OCI-LY3 (cell line): ENCODE data around the gene MMP27.
"Not testable (repeated sequence)": the region's sequence is repeated elsewhere in the genome, so short reads cannot be mapped to it uniquely, and the experiment has no call there.

ENCODE experiments used
- H2AFZ ChIP-seq: fragments of 200-600, 300-600 bp; shearing (Covaris generic); 2 replicates; pipeline ENCODE4 v1.6.0; 2014; ENCODE audit warnings: antibody characterized with exemption, low read depth, low read length
- H3K27ac ChIP-seq: fragments of 200-600, 300-600 bp; sonication (generic); 2 replicates; pipeline ENCODE4 v1.5.1; 2014; ENCODE audit warnings: mild to moderate bottlenecking, low read length, moderate library complexity, mixed read lengths
- H3K27me3 ChIP-seq: fragments of 200-600, 300-600 bp; sonication (generic); 2 replicates; pipeline ENCODE4 v1.6.1; 2014; ENCODE audit warnings: low read depth, low read length, mixed read lengths
- H3K36me3 ChIP-seq: fragments of 200-600, 300-600 bp; sonication (generic); replicated peaks from 2 replicates; pipeline ENCODE3; 2014; ENCODE audit warnings: low read depth, low read length, mixed read lengths
- H3K4me1 ChIP-seq: fragments of 300-600, 200-600 bp; sonication (generic); 2 replicates; pipeline ENCODE4 v1.6.1; 2014; ENCODE audit warnings: low read length, mixed read lengths
- H3K4me2 ChIP-seq: fragments of 200-600, 300-600 bp; sonication (generic); 2 replicates; pipeline ENCODE4 v1.6.1; 2014; ENCODE audit warnings: low read length, mixed read lengths
- H3K4me3 ChIP-seq: fragments of 300-600, 200-600 bp; sonication (generic); 2 replicates; pipeline ENCODE4 v1.5.1; 2014; ENCODE audit warnings: antibody characterized with exemption, mild to moderate bottlenecking, low read length, moderate library complexity
- H3K79me2 ChIP-seq: fragments of 300-600, 200-600 bp; shearing (Covaris generic); 2 replicates; pipeline ENCODE4 v1.6.1; 2014; ENCODE audit warnings: mild to moderate bottlenecking, low read length, mixed read lengths
- H3K9ac ChIP-seq: fragments of 300-600, 200-600 bp; shearing (Covaris generic); 2 replicates; pipeline ENCODE4 v1.6.0; 2014; ENCODE audit warnings: mild to moderate bottlenecking, low read length, moderate library complexity
- H3K9me3 ChIP-seq: fragments of 200-600, 300-600 bp; shearing (Covaris generic); 2 replicates; pipeline ENCODE4 v1.6.1; 2014; ENCODE audit warnings: low read length, mixed read lengths; ENCODE audit not compliant: insufficient read depth
- H4K20me1 ChIP-seq: fragments of 200-600, 300-600 bp; sonication (generic); 2 replicates; pipeline ENCODE4 v1.6.1; 2016; ENCODE audit warnings: low read length, mixed read lengths; ENCODE audit not compliant: insufficient read depth
- CTCF ChIP-seq: fragments of 200-600, 300-600 bp; sonication (generic); IDR thresholded peaks from 2 replicates; pipeline ENCODE4 v1.5.1; 2014; ENCODE audit warnings: antibody characterized with exemption, low read length, low read depth
- EZH2phosphoT487 ChIP-seq: fragments of 200-600 bp; shearing (Covaris generic); IDR thresholded peaks from 2 replicates; pipeline ENCODE4 v1.6.1; 2018; ENCODE audit warnings: antibody characterized with exemption, mixed run types, low read depth

Gene MMP27

GRCh38 chr11:102705626-102706025, at the start of gene MMP27:
MMP27 (minus strand) TSS chr11:102705769; CDS start chr11:102705714, 55 bp downstream.
- H3K79me2 ChIP-seq: no peaks in the 10 kb centered on the region
- no peaks in the 10 kb centered on the region for H3K27me3 ChIP-seq
- no peaks in the 10 kb centered on the region for H3K9me3 ChIP-seq
- H2AFZ ChIP-seq: no peak within 1 kb of the TSS
- no peak within 1 kb of the TSS for H3K4me3 ChIP-seq
- no peak within 1 kb of the TSS for H3K4me2 ChIP-seq
- H3K27ac ChIP-seq: no peak within 1 kb of the TSS
- no peaks in the 10 kb centered on the region for H4K20me1 ChIP-seq
- H3K36me3 ChIP-seq: no peaks in the 10 kb centered on the region
- no peaks in the 10 kb centered on the region for H3K4me1 ChIP-seq
- TF ChIP-seq EZH2phosphoT487 (no peak), CTCF (no peak)
- no peak within 1 kb of the TSS for H3K9ac ChIP-seq

- Histone ChIP-seq H3K79me2 (no peaks in the 10 kb centered on the region), H3K27ac (no peak overlapping the region), H3K4me2 (no peak overlapping the region), H4K20me1 (no peaks in the 10 kb centered on the region), H3K4me1 (peaks cover 6% of the 10 kb centered on the region; the same call in 1 of the 2 replicates), H3K9ac (no peak overlapping the region), H3K27me3 (no peaks in the 10 kb centered on the region), H3K9me3 (no peaks in the 10 kb centered on the region), H3K36me3 (no peaks in the 10 kb centered on the region), H2AFZ (no peak overlapping the region), H3K4me3 (no peak overlapping the region)
- TF ChIP-seq EZH2phosphoT487 (no peak), CTCF (no peak)
These were observed 47.7 kb upstream of the MMP27 start for GRCh38 chr11:102753267-102753666.

DNA sequence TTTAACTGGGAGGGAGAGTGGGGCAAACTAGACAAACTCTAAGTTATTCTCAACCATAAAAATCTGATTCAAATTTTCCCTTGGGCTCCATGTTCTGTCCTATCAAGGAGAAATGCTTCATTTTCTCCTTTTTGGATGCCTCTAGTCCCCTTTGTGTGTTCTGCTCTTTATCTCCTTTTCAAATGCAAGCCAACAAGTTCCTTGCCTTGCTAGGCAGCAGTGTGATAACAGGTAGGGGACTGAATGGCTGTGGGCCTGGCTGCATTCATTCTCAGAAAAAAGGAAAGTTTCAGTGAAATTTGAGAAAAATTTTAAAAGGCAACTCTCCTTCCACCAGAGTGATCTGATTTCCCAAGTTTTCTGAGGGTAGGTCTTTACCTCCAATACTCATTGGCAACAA, 46.1 kb upstream of the MMP27 start:
- Histone ChIP-seq H3K9ac (no peak overlapping the region), H3K27me3 (no peaks in the 10 kb centered on the region), H3K27ac (no peak overlapping the region), H4K20me1 (no peaks in the 10 kb centered on the region), H3K79me2 (no peaks in the 10 kb centered on the region), H2AFZ (no peak overlapping the region), H3K4me3 (no peak overlapping the region), H3K4me1 (no peaks in the 10 kb centered on the region), H3K9me3 (no peaks in the 10 kb centered on the region), H3K4me2 (no peak overlapping the region), H3K36me3 (no peaks in the 10 kb centered on the region)
- TF ChIP-seq CTCF (no peak), EZH2phosphoT487 (no peak)

DNA sequence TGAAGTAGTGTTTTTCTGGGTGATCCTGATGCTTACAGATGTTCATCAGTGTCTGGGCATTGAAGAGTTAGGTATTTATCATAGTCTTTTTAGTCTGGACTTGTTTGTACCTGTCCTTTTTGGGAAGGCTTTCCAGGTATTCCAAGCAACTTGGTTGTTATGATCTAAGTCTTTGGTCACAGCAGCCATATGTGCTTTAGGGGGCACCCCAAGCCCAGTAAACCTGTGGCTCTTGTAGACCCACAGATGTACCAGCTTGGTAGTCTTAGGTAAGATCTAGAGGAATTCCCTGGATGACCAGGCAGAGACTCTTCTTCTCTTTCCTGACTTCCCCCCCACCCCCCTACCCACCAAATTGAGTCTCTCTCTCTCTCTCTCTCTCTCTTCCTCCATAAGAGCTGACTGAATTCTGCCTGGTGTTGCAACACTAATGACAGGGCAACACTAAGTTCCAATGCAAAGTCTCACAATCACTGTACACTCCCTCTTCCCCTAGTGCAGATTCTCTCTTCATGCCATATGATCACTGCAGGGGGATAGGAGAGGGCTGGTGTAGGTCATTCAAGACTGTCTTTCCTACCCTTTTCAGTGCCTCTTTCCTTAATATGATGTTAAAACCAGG, 43.6 kb upstream of the MMP27 start:
- H3K9me3 ChIP-seq: no peaks in the 10 kb centered on the region
- no peak overlapping the region for H3K27ac ChIP-seq
- no peaks in the 10 kb centered on the region for H3K4me1 ChIP-seq
- no peak overlapping the region for H3K9ac ChIP-seq
- no peaks in the 10 kb centered on the region for H3K36me3 ChIP-seq
- no peak overlapping the region for H3K4me3 ChIP-seq
- no peak overlapping the region for H2AFZ ChIP-seq
- no peak overlapping the region for H3K4me2 ChIP-seq
- no peaks in the 10 kb centered on the region for H3K27me3 ChIP-seq
- no peaks in the 10 kb centered on the region for H3K79me2 ChIP-seq
- TF ChIP-seq CTCF: no peak
- no peak for TF ChIP-seq EZH2phosphoT487
- H4K20me1 ChIP-seq: no peaks in the 10 kb centered on the region

DNA sequence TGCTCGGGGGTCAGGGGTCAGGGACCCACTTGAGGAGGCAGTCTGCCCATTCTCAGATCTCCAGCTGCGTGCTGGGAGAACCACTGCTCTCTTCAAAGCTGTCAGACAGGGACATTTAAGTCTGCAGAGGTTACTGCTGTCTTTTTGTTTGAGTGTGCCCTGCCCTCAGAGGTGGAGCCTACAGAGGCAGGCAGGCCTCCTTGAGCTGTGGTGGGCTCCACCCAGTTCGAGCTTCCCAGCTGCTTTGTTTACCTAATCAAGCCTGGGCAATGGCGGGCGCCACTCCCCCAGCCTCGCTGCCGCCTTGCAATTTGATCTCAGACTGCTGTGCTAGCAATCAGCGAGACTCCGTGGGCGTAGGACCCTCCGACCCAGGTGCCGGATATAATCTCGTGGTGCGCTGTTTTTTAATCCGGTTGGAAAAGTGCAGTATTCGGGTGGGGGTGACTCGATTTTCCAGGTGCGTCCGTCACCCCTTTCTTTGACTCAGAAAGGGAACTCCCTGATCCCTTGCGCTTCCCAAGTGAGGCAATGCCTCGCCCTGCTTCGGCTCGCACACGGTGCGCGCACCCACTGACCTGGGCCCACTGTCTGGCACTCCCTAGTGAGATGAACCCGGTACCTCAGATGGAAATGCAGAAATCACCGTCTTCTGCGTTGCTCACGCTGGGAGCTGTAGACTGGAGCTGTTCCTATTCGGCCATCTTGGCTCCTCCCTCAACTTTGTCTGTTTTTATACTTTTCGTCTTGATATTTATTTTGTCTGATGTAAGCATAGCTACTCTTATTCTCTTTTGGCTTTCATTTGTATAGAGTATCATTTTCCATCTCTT, 41.4 kb upstream of the MMP27 start:
- H3K4me2 ChIP-seq, H3K4me3 ChIP-seq, H3K27ac ChIP-seq, H3K9me3 ChIP-seq, H3K79me2 ChIP-seq, H3K9ac ChIP-seq, H3K27me3 ChIP-seq, H3K36me3 ChIP-seq, H4K20me1 ChIP-seq, H3K4me1 ChIP-seq, H2AFZ ChIP-seq: not testable (repeated sequence)
